Testis (tissue), 2 donors: ENCODE measurements around the gene PRIM2.
"Not testable (repeated sequence)": the region's sequence is repeated elsewhere in the genome, so short reads cannot be mapped to it uniquely, and the experiment has no call there.

Experiments
- CTCF ChIP-seq, 3 experiments: fragments of 450-650 bp in 2 of 3; fragments of 200-600 bp in 1 of 3; sonication (generic) in 1 of 3; IDR thresholded peaks; one replicate each; pipeline ENCODE4 v1.5.1; 2016 to 2019; ENCODE audit warnings: antibody characterized with exemption in 3 of 3, mild to moderate bottlenecking in 2 of 3, moderate library complexity in 1 of 3
- POLR2A ChIP-seq: fragments of 450-650 bp; IDR thresholded peaks from one replicate; pipeline ENCODE4 v1.6.1; 2017; ENCODE audit warnings: antibody characterized with exemption, mild to moderate bottlenecking, moderate library complexity

GRCh38 chr6:57572844-57573243 is 255.4 kb downstream of the PRIM2 start:
- not testable (repeated sequence) for TF ChIP-seq CTCF (IDR thresholded peaks at IDR 0.05); POLR2A
